Measurements from ENCODE around the gene RPS25.

- TF ChIP-seq CTCF (IDR thresholded peaks at IDR 0.05 in 8 of 11, conservative IDR thresholded peaks at IDR 0.05 in 3 of 11) (no peak), POLR2A (IDR thresholded peaks at IDR 0.05) (no peak), POLR2AphosphoS5 (IDR thresholded peaks at IDR 0.05) (no peak)
These were observed 8.8 kb upstream of the RPS25 start for GRCh38 chr11:119026970-119027369.
